ENCODE measurements around the gene CISH.

Gene CISH

DNA sequence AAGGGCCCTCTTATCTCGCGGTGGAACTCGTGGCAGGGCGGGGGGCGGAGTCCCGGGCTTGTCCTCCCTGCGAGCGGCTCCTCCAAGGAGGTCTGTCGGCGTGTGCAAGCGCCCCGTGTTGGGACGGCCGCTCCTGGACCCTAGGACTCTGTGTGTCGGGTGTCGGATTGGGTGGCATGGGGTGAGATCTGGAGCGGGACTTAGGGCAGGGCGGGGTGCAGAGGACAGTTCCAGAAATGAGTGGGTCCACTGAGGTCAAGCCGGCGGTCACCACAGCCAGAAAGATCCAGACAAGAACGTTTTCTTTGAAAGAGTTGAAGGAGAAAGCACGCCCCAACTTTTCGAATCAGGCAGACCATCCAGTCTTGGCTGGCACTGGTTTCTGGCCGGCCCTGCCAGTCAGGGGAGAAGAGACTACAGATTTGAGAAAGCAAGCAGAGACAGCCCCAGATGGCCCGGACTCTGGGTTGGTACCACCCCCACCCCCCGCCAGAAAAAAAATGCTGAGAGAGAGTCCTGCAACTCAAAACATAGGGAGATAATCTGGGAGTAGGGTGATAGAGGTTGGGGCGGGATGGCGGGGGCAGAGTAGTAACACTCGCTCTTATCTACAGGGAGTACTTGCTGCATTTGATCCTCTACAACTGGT is 784 bp upstream of the CISH start:
- no peak for DNase-seq

DNA sequence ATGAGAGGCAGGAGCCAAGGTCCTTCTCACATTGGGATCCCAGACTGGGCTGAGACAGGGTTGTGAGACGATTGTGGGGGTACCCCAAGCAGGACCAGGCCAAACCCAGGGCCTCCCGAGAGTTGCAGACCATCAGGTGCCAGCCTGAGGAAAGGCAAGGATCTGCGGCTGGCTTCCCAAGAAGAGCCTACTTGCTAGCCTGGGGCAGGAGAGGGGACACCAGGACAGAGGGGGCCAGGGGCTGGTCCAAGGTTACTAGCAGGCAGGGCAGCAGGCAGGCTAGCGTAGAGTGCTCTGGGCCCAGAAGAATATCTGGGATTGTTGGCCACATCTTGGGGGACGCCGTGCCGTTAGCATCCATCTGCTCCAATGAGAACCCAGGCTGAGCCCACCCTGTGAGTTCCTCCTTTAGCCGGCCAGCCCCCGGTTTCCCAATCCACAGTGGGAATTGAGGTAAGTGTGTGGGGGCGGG is 546 bp downstream of the CISH start:
- no peak for DNase-seq

GRCh38 chr3:50610181-50610971 is 1.2 kb downstream of the CISH start:
- no peak for DNase-seq

GRCh38 chr3:50609763-50610085 is 1.9 kb downstream of the CISH start:
- DNase-seq, result no peak

- no peak for DNase-seq
These were observed 2.4 kb downstream of the CISH start for GRCh38 chr3:50609071-50609762.

DNA sequence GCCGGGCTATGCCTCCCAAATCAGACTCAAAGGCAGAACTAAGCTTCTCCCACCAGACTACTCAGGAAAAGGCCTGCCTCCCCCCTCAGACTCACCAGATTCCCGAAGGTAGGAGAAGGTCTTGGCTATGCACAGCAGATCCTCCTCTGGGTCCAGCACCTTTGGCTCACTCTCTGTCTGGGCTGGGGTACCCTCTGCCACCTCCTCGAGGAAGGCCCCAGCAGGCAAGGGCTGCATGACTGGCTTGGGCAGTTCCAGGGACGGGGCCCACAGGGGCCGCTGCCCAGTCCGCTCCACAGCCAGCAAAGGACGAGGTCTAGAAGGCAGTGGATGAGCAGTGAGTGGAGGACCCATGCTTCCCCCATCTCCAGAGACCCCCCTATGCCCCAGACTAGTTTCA is 3.3 kb downstream of the CISH start:
- no peak for DNase-seq

DNA sequence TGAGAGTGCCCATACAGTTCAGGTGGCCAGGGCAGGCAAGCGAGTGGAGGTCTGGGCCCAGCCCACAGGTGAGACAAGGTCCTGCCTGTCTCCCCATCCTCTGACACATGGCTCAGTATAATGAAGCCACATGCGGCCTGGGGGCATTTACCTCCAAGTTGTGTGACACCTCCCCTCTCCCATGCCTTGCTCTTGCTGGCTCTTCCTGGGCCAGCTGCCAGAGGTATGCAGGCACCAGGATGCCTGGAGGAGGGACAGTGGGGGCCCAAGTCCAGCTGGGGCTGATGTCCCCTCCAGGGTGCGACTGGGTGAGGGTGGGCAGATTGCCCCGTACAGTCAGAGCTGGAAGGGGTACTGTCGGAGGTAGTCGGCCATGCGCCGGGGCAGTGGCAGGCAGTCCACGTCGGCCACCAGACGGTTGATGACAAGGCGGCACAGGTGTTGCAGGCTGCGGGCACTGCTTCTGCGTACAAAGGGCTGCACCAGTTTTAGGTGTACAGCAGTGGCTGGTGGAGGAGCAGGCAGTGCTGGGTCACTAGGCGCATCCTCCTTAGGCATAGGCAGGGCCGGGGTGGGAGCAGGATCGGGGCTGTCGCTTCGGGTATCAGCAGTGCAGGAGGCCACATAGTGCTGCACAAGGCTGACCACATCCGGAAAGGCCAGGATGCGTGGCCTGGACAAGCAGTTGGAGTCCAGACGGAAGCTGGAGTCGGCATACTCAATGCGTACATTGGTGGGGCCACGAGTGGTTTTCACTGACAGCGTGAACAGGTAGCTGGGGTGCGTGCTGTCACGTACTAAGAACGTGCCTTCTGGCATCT is 4.1 kb downstream of the CISH start:
- DNase-seq, result no peak

DNA sequence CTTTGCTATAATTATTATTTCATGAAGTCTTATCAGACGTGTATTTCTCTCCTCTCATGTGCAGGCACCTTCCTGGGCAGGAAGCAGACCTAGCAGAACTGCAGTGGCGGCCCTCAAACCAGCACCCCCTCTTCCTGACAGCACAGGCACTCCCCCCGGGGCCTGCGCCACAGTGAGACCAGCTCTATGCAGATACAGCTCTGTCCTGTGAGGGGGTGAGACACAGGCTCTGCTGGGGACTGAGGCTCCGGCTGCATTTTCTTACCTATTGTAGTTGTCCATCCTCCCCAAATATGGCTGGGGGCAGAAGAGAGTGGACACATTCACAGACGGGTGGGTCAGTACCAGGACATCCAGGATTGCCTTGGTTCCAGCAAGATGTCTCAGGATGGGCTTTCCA is 5.0 kb downstream of the CISH start:
- DNase-seq, result no peak

DNA sequence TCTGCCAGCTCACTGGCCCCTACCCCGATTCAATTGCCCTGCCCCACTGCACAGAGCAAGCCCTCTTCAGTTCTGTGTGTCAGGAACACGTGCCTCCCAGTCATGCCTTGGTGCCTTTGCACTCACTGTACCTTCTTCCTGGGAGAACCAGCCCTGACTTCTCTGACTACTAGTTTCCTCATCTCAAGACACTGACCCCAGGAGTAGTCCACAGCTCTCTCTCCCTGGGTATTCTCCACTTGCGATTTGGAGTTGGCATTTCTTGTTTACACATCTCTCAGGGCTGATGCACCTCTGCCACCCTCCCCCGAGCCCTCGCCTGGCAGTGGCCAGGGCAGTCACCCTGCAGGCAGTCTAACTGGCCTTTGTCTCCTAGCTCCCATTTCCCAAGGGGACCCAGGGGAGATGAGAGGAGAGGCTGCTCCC is 5.7 kb downstream of the CISH start:
- DNase-seq, result peak; percentile 39

DNA sequence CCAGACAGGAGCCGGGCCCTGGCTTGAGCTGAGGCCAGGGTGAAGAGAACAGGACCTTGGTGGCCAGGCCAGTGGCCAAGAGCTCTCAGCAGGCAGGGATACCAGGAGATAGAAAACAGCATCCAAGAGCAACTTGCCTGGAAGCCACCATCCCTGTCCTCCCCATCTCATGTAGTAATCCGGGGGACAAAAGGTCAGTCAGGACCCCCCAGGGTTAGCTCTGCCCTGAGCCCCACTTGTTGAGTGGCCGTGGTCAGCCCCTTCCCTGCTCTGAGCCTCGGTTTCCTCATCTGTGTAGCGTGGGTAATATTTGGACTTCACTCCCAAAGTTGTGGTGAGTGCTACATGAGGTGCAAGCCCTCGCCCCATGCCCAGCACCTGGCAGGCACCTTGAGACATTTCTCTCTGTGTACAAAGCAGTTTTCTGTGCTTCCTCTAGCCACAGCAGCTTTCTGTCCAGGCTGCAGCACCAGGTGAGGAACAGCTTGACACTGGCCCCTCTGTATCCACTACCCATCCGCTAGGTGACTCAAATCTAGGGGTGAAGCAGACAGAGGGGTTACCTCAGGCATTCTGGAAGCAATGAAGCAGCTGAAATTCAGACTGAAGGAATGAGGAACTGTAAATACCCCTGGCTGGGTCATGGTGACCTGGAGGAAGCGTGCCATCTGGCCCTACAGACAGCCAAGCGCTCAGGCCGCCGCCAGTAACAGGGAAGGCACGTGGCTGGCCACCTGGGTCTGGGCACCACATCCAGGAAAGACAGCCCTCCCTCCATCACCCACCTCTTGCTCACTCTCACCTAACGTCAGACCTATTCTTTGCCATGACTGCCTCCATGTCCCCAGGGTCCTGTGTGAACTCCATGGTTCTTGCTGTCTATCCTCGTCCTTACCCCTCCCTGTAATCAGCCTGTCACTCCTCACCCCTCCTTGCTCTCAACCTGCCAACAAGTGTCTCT is 6.7 kb downstream of the CISH start:
- no peak for DNase-seq

GRCh38 chr3:50604110-50604621 is 7.4 kb downstream of the CISH start:
- no peak for DNase-seq

- no peak for DNase-seq
These were observed 8.1 kb downstream of the CISH start for GRCh38 chr3:50603261-50604109.

DNA sequence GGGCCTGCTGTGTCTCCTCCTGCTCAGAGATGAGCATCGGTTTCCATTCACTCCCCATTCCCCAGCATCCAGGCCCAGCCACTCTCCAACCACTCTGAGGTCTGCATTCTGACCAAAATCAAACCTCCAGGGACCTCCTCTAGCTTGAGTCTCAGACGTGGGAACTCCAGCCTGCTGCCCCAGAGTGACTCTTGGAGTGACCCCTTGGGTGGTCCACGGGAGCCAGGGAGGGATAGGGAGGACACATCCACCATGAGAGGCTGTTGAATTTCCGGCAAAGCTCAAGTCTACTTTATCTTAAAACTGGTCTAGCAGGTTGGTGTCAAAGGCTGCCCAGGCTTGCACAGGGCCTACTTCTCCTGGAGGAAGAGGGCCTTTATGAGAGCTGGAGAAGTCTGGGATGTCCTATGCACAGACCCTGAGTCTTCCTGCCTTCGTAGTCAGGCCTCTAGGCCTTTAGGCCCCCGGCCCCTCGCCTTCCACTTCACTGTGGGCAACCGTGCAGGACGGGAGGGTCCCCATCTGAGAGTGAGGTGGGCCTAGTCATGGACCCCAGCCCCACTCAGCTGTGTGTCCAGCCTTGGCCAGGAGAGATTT is 8.9 kb downstream of the CISH start:
- no peak for DNase-seq

DNA sequence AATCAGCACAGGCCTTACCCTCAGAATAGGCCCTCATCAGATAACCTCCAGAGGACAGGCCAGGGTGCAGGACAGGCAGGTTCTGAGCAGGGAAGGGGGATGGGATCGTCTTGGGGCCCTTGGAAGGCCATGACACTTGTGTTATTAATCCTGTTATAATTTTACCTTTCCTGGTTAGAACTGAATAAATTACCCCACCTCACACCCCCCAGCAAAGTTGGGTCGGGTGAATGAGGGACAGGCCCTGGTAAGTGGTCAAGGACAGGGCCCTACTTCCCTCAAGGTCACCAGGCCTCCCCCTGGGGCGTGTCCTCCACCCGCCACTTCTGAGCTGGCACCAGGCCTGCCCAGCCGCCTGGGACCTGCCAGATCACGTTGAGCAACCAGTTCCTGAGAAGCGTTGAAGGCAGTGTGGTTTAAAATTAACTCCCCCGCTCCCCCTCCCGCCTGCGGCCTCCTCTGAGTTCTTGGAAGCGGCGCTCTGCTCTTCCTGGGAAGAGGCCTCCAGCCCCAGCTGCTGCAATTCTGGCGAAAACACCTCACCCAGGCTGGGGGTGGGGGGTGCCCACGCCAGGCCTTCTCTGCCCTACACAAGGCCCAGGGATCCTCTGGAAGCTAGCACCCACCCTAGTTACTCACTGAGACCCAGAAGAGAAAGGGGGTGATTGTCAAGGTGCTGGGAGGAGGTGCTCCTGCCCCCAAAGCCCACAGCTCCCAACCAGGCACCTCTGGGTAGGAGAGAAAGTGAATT is 10.6 kb downstream of the CISH start:
- DNase-seq, result peak; percentile 99

GRCh38 chr3:50600141-50600753 is 11.3 kb downstream of the CISH start:
- no peak for DNase-seq

- DNase-seq, result no peak
These were observed 11.9 kb downstream of the CISH start for GRCh38 chr3:50599716-50600118.

GRCh38 chr3:50599115-50599715 is 12.4 kb downstream of the CISH start:
- no peak for DNase-seq

- DNase-seq, result no peak
These were observed 17.3 kb downstream of the CISH start for GRCh38 chr3:50594253-50594785.
